Trophoblast cell (in vitro differentiated cells and primary cell): ENCODE data around the gene FRMD4A.

ENCODE experiments used
- DNase-seq, 2 donors: peaks; one replicate each; pipeline ENCODE4 v3.0.0-alpha.2; 2016
- H2AFZ ChIP-seq: 2 replicates; pipeline ENCODE4 v1.6.1; 2013; ENCODE audit warnings: low read length, moderate library complexity, mild to moderate bottlenecking; ENCODE audit not compliant: insufficient read depth, poor library complexity
- H2AK5ac ChIP-seq: 2 replicates; pipeline ENCODE4 v1.6.1; 2013; ENCODE audit warnings: mild to moderate bottlenecking, low read length
- H2BK120ac ChIP-seq: 2 replicates; pipeline ENCODE4 v1.6.1; 2013; ENCODE audit warnings: low read length, mild to moderate bottlenecking, moderate library complexity; ENCODE audit not compliant: insufficient read depth, poor library complexity
- H2BK12ac ChIP-seq: 2 replicates; pipeline ENCODE4 v1.6.1; 2013; ENCODE audit warnings: mild to moderate bottlenecking, low read length, moderate library complexity
- H2BK5ac ChIP-seq: 2 replicates; pipeline ENCODE4 v1.6.1; 2013; ENCODE audit warnings: low read length, low read depth, moderate library complexity, mild to moderate bottlenecking; ENCODE audit not compliant: poor library complexity
- H3K14ac ChIP-seq: 2 replicates; pipeline ENCODE4 v1.6.1; 2013; ENCODE audit warnings: mild to moderate bottlenecking, low read length
- H3K18ac ChIP-seq: 2 replicates; pipeline ENCODE4 v1.6.1; 2013; ENCODE audit warnings: mild to moderate bottlenecking, low read length
- H3K23ac ChIP-seq: 2 replicates; pipeline ENCODE4 v1.6.1; 2013; ENCODE audit warnings: low read length
- H3K27ac ChIP-seq: 2 replicates; pipeline ENCODE4 v1.5.1; 2013; ENCODE audit warnings: low read depth, mild to moderate bottlenecking, inconsistent platforms, low read length, moderate library complexity
- H3K27me3 ChIP-seq: 2 replicates; pipeline ENCODE4 v1.6.1; 2013; ENCODE audit warnings: inconsistent platforms, mild to moderate bottlenecking, low read length, moderate library complexity; ENCODE audit not compliant: insufficient read depth
- H3K36me3 ChIP-seq, 2 experiments: 1 replicate in 1 of 2; 2 replicates in 1 of 2; pipeline ENCODE4 v1.6.1; 2013; ENCODE audit warnings: low read length in 2 of 2, mild to moderate bottlenecking in 2 of 2, moderate library complexity in 1 of 2; ENCODE audit not compliant: insufficient read depth in 2 of 2, control insufficient read depth in 1 of 2
- H3K4ac ChIP-seq: 2 replicates; pipeline ENCODE4 v1.6.1; 2013; ENCODE audit warnings: low read depth, mild to moderate bottlenecking, low read length, moderate library complexity
- H3K4me1 ChIP-seq, 2 experiments: 1 replicate in 1 of 2; 2 replicates in 1 of 2; pipeline ENCODE4 v1.6.1; 2013; ENCODE audit warnings: low read length in 2 of 2, mild to moderate bottlenecking in 2 of 2, moderate library complexity in 1 of 2; ENCODE audit not compliant: insufficient read depth in 2 of 2, control insufficient read depth in 1 of 2
- H3K4me2 ChIP-seq: 2 replicates; pipeline ENCODE4 v1.6.1; 2013; ENCODE audit warnings: inconsistent platforms, mild to moderate bottlenecking, low read length, moderate library complexity
- H3K4me3 ChIP-seq: 2 replicates; pipeline ENCODE4 v1.5.1; 2013; ENCODE audit warnings: mild to moderate bottlenecking, low read depth, low read length, inconsistent platforms
- H3K79me1 ChIP-seq: one replicate; pipeline ENCODE4 v1.6.1; 2013; ENCODE audit warnings: low read length
- H3K79me2 ChIP-seq: 2 replicates; pipeline ENCODE4 v1.6.1; 2013; ENCODE audit warnings: low read length, mild to moderate bottlenecking; ENCODE audit not compliant: control insufficient read depth, insufficient read depth, poor library complexity
- H3K9ac ChIP-seq: 2 replicates; pipeline ENCODE4 v1.6.1; 2013; ENCODE audit warnings: mild to moderate bottlenecking, low read length
- H3K9me3 ChIP-seq: 2 replicates; pipeline ENCODE4 v1.6.1; 2013; ENCODE audit warnings: low read depth, mild to moderate bottlenecking, control low read depth, inconsistent platforms, low read length; ENCODE audit not compliant: insufficient read depth
- H4K12ac ChIP-seq: 2 replicates; pipeline ENCODE4 v1.6.1; 2013; ENCODE audit warnings: low read depth, mild to moderate bottlenecking, low read length, moderate library complexity
- H4K8ac ChIP-seq: 2 replicates; pipeline ENCODE4 v1.6.1; 2013; ENCODE audit warnings: low read depth, mild to moderate bottlenecking, low read length, moderate library complexity
- H4K91ac ChIP-seq: one replicate; pipeline ENCODE4 v1.6.1; 2013; ENCODE audit warnings: low read depth, mild to moderate bottlenecking, low read length, moderate library complexity
- WGBS: extraction: QIAGEN DNeasy Blood & Tissue Kit; methylation state at CpG from one replicate; pipeline ENCODE4 v1.1.7; 2013; ENCODE audit warnings: missing lambda C conversion rate; ENCODE audit not compliant: insufficient read length, insufficient coverage; ENCODE audit errors: extremely low coverage; 5-methylcytosine and 5-hydroxymethylcytosine counted together

Gene FRMD4A

DNA sequence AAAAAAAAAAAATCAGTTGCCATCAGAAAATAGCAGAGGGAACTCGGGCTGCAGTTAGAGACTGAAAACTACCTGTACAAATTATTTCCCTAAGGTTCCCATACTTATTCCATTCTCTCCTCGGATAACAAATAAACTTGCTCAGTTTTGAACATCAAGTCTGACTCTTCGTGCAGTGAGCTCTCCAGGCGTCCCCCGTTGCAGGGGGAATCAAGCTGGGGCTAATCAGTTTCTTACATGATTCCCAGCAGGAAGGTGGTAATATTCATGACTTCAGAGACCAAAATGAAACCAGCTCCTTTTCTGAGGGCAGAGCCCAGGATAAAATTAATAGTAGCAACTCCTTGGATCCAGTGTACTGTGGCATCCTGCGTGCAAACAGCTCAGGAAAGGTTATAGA is 135.3 kb downstream of the FRMD4A start:
- Histone ChIP-seq H3K27ac (no peak overlapping the region), H3K79me2 (no peaks in the 10 kb centered on the region), H3K9ac (no peak overlapping the region), H2AK5ac (no peak overlapping the region), H3K18ac (no peak overlapping the region), H3K23ac (no peak overlapping the region), H3K79me1 (no peaks in the 10 kb centered on the region), H3K9me3 (no peaks in the 10 kb centered on the region), H4K8ac (no peak overlapping the region), H3K4ac (no peak overlapping the region), H3K4me3 (no peak overlapping the region), H3K4me2 (no peak overlapping the region), H2BK12ac (no peak overlapping the region), H2BK5ac (no peak overlapping the region), H2BK120ac (no peak overlapping the region), H3K27me3 (no peaks in the 10 kb centered on the region), H2AFZ (no peak overlapping the region), H4K91ac (no peak overlapping the region), H4K12ac (no peak overlapping the region), H3K14ac (no peak overlapping the region), H3K4me1 (no peaks in the 10 kb centered on the region), H3K36me3 (no peaks in the 10 kb centered on the region)
- no CpG with 5 or more reads among the region's 6 CpGs for WGBS
- no peak for DNase-seq

DNA sequence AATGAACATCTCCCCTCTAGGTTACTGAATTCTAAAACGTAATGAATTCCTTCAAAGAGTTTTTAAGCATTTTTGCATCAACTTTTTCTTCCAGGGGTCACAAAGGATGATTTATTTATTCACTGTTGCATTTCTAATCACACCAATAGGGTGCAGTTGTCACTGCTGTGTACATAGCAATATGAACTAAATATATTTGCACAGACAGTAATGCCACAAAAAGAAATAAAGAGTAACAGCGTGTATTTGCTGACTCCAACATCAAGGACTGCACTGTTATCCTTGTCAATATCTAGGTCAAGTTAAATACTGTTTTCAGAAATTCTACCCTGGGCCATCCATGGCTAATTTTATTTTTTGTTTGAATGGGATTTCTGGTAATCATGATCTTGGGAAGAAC is 138.0 kb downstream of the FRMD4A start:
- Histone ChIP-seq H3K4ac (no peak overlapping the region), H3K14ac (no peak overlapping the region), H3K36me3 (no peaks in the 10 kb centered on the region), H2AFZ (no peak overlapping the region), H3K18ac (no peak overlapping the region), H3K79me1 (no peaks in the 10 kb centered on the region), H3K79me2 (no peaks in the 10 kb centered on the region), H3K4me1 (peaks cover 6% of the 10 kb centered on the region in 2 experiments), H3K9ac (no peak overlapping the region), H2BK12ac (no peak overlapping the region), H2AK5ac (no peak overlapping the region), H2BK120ac (no peak overlapping the region), H4K12ac (no peak overlapping the region), H3K27ac (no peak overlapping the region), H3K9me3 (no peaks in the 10 kb centered on the region), H3K23ac (no peak overlapping the region), H3K27me3 (no peaks in the 10 kb centered on the region), H3K4me2 (no peak overlapping the region), H4K8ac (no peak overlapping the region), H3K4me3 (no peak overlapping the region), H2BK5ac (no peak overlapping the region), H4K91ac (no peak overlapping the region)
- no CpG with 5 or more reads among the region's 2 CpGs for WGBS
- no peak for DNase-seq

DNA sequence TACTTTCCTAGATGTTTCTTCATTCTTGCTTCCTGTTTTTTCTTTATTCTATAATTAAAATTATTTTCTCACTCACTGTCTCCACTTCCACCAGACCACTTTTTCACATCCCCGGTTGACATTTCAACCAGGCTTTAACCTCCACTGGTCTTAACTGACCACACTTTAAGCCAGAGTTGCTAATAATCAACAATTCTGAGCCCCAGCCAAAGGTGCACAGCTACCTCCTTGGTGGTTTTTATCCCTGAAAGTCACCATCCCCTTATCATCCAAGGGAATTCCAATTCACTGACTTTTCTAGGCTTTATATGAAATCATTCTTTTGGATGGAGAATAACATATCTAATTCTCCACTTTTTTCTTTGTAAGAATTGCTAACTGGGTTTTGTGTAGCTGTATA is 138.9 kb downstream of the FRMD4A start:
- no peaks in the 10 kb centered on the region for H3K36me3 ChIP-seq
- no peak overlapping the region for H3K9ac ChIP-seq
- H2AK5ac ChIP-seq = no peak overlapping the region
- DNase-seq = no peak
- no peak overlapping the region for H3K14ac ChIP-seq
- no peak overlapping the region for H4K91ac ChIP-seq
- H2BK12ac ChIP-seq = no peak overlapping the region
- H3K79me2 ChIP-seq = no peaks in the 10 kb centered on the region
- H3K23ac ChIP-seq = no peak overlapping the region
- no peak overlapping the region for H3K18ac ChIP-seq
- H3K27me3 ChIP-seq = no peaks in the 10 kb centered on the region
- H3K27ac ChIP-seq = no peak overlapping the region
- no peak overlapping the region for H3K4me3 ChIP-seq
- no peak overlapping the region for H4K12ac ChIP-seq
- H4K8ac ChIP-seq = no peak overlapping the region
- H3K4ac ChIP-seq = no peak overlapping the region
- no peak overlapping the region for H2BK5ac ChIP-seq
- H3K9me3 ChIP-seq = no peaks in the 10 kb centered on the region
- no peak overlapping the region for H2BK120ac ChIP-seq
- no peak overlapping the region for H3K4me2 ChIP-seq
- H3K79me1 ChIP-seq = no peaks in the 10 kb centered on the region
- H2AFZ ChIP-seq = no peak overlapping the region
- 100% methylated on average over 1 of the region's 1 CpG for WGBS
- peaks cover 6% of the 10 kb centered on the region in 2 experiments for H3K4me1 ChIP-seq

DNA sequence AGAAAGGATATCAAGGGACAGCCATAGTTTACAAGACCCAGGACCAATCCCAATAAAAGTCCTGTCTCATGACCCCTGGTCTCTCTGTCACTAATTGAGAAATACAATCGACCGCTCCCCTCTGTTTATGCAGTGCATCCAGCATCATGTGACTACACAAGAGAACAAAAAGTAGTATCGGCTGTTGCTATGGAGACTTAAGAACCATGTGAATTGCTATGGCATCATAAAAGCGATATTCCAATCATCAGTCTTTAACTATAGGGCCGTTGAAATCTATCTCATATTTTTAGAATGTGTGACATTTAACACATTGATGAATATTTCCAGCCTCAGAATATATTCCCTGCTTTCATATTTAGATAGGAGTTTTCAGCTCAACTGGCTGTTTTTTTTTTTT is 139.3 kb downstream of the FRMD4A start:
- Histone ChIP-seq H2AFZ (no peak overlapping the region), H4K8ac (no peak overlapping the region), H3K4me2 (no peak overlapping the region), H3K79me2 (no peaks in the 10 kb centered on the region), H3K27ac (no peak overlapping the region), H3K23ac (no peak overlapping the region), H2BK5ac (no peak overlapping the region), H3K4me1 (peaks cover 6% of the 10 kb centered on the region in 2 experiments), H3K14ac (no peak overlapping the region), H3K36me3 (no peaks in the 10 kb centered on the region), H3K9ac (no peak overlapping the region), H2AK5ac (no peak overlapping the region), H3K9me3 (no peaks in the 10 kb centered on the region), H2BK120ac (no peak overlapping the region), H4K12ac (no peak overlapping the region), H4K91ac (no peak overlapping the region), H3K4ac (no peak overlapping the region), H2BK12ac (no peak overlapping the region), H3K4me3 (no peak overlapping the region), H3K27me3 (no peaks in the 10 kb centered on the region), H3K18ac (no peak overlapping the region), H3K79me1 (no peaks in the 10 kb centered on the region)
- DNase-seq = no peak
- WGBS = no CpG with 5 or more reads among the region's 5 CpGs
